HCT116 (cell line): ENCODE measurements around the gene CHD9NB. TPM values are rescaled to one million over a fixed set of nuclear protein-coding genes. Genes with fewer than 3 reads are reported as not detected.

Experiments
- ATAC-seq: fragments of 200-7000 bp; cut with Tn5 transposase; 2 replicates; pipeline ENCODE4 v1.9.1; 2020; ENCODE audit warnings: mild to moderate bottlenecking, moderate library complexity
- Bru-seq: library from RNA; stranded (reverse); fragments of 400-500 nt; gene quantifications from one replicate; lab custom pipeline; 2021; lab: Mats Ljungman, UMichigan
- BruChase-seq, 2 experiments: library from RNA; stranded (reverse); fragments of 400-500 nt; gene quantifications; one replicate each; lab custom pipeline; 2021; lab: Mats Ljungman, UMichigan
- BruUV-seq: library from RNA; stranded (reverse); fragments of 400-500 nt; replicated peaks from 2 replicates; lab custom pipeline; 2021; lab: Mats Ljungman, UMichigan
- CTCF ChIA-PET: fragments of 300-600 bp; sonication (Branson Sonifier 250); formaldehyde crosslinking; loops from one replicate; lab custom pipeline; 2021; ENCODE audit warnings: antibody characterized with exemption; lab: Charles Lee
- POLR2A ChIA-PET: fragments of 300-600, 350-600 bp; sonication (Branson Sonifier 250); formaldehyde crosslinking; loops from one replicate; lab custom pipeline; 2021; ENCODE audit warnings: antibody characterized with exemption; lab: Charles Lee
- RAD21 ChIA-PET, 2 experiments: fragments of 300-600 bp; sonication (Branson Sonifier 250); formaldehyde crosslinking; loops; one replicate each; lab custom pipeline; 2023; ENCODE audit warnings: low total read pairs in 2 of 2; ENCODE audit not compliant: uncharacterized antibody in 2 of 2, unreplicated experiment in 2 of 2, low non-redundant PET in 1 of 2; lab: Charles Lee
- DNase-seq: peaks from one replicate; pipeline ENCODE4 v3.0.0-alpha.2; 2010; ENCODE audit warnings: low read depth, low spot score
- H2AFZ ChIP-seq: fragments of 200-600 bp; shearing (Covaris generic), sonication (generic); 2 replicates; pipeline ENCODE4 v1.6.1; 2017; ENCODE audit warnings: low read depth, mixed run types, mixed read lengths, antibody characterized with exemption, low read length; ENCODE audit not compliant: poor library complexity, severe bottlenecking
- H3K27ac ChIP-seq: 2 replicates; pipeline ENCODE4 v1.5.1; 2012; ENCODE audit warnings: low read depth, low read length
- H3K27me3 ChIP-seq: fragments of 200-600 bp; sonication (generic); 2 replicates; pipeline ENCODE4 v1.6.1; 2016; ENCODE audit warnings: mixed run types, low read length, mixed read lengths; ENCODE audit not compliant: insufficient read depth
- H3K36me3 ChIP-seq, 2 experiments: fragments of 200-500 bp in 1 of 2; fragments of 200-600 bp in 1 of 2; sonication (Bioruptor generic) in 1 of 2; sonication (generic) in 1 of 2; 2 replicates each; pipeline versions ENCODE4 v1.5.1 to v1.6.1; 2014 to 2016; ENCODE audit warnings: low read length in 2 of 2, inconsistent platforms in 1 of 2, mixed read lengths in 1 of 2, mixed run types in 1 of 2; ENCODE audit not compliant: insufficient read depth in 2 of 2, control insufficient read depth in 1 of 2
- H3K4me1 ChIP-seq, 2 experiments: fragments of 200-600 bp in 1 of 2; sonication (generic) in 1 of 2; 2 replicates each; pipeline versions ENCODE4 v1.5.1 to v1.6.1; 2012 to 2017; ENCODE audit warnings: low read length in 2 of 2, inconsistent platforms in 1 of 2, mild to moderate bottlenecking in 1 of 2, mixed read lengths in 1 of 2, mixed run types in 1 of 2, moderate library complexity in 1 of 2; ENCODE audit not compliant: insufficient read depth in 2 of 2, control insufficient read depth in 1 of 2
- H3K4me2 ChIP-seq: fragments of 200-600 bp; sonication (generic); 2 replicates; pipeline ENCODE4 v1.6.1; 2017; ENCODE audit warnings: mixed run types, low read length, mixed read lengths
- H3K4me3 ChIP-seq, 2 experiments: fragments of 200-600 bp in 1 of 2; sonication (generic) in 1 of 2; replicated peaks in 1 of 2; 2 replicates each; pipeline ENCODE4 v1.5.1; 2011 to 2016; ENCODE audit warnings: low read length in 2 of 2, control low read depth in 1 of 2, low read depth in 1 of 2, mild to moderate bottlenecking in 1 of 2, mixed read lengths in 1 of 2, mixed run types in 1 of 2
- H3K79me2 ChIP-seq: fragments of 200-600 bp; sonication (generic); 2 replicates; pipeline ENCODE4 v1.6.1; 2017; ENCODE audit warnings: mild to moderate bottlenecking, mixed run types, low read length, moderate library complexity, mixed read lengths; ENCODE audit not compliant: insufficient read depth
- H3K9ac ChIP-seq: fragments of 200-600 bp; sonication (generic); 2 replicates; pipeline ENCODE4 v1.6.1; 2016; ENCODE audit warnings: low read length, mixed read lengths
- H3K9me2 ChIP-seq: fragments of 200-600 bp; sonication (generic), shearing (Covaris generic); 2 replicates; pipeline ENCODE4 v1.6.1; 2017; ENCODE audit warnings: mixed run types, mild to moderate bottlenecking, moderate library complexity; ENCODE audit not compliant: insufficient read depth
- H3K9me3 ChIP-seq, 2 experiments: fragments of 200-500 bp in 1 of 2; fragments of 200-600 bp in 1 of 2; sonication (Bioruptor generic) in 1 of 2; sonication (generic) in 1 of 2; 2 replicates each; pipeline ENCODE4 v1.6.1; 2014 to 2017; ENCODE audit warnings: low read length in 2 of 2, mixed read lengths in 2 of 2, inconsistent platforms in 1 of 2, low read depth in 1 of 2, mild to moderate bottlenecking in 1 of 2, mixed run types in 1 of 2, moderate library complexity in 1 of 2; ENCODE audit not compliant: control insufficient read depth in 1 of 2, insufficient read depth in 1 of 2
- H4K20me1 ChIP-seq: fragments of 200-600 bp; sonication (generic), shearing (Covaris generic); 2 replicates; pipeline ENCODE4 v1.6.1; 2017; ENCODE audit warnings: mixed run types, mild to moderate bottlenecking, moderate library complexity; ENCODE audit not compliant: insufficient read depth
- CEBPB ChIP-seq: IDR thresholded peaks from 2 replicates; pipeline ENCODE4 v1.6.1; 2012; ENCODE audit warnings: low read depth
- EZH2 ChIP-seq: fragments of 200-600 bp; sonication (generic); IDR thresholded peaks from 2 replicates; pipeline ENCODE4 v1.6.1; 2017; ENCODE audit warnings: antibody characterized with exemption, mixed run types
- POLR2A ChIP-seq: IDR thresholded peaks from 2 replicates; pipeline ENCODE4 v1.7.0; 2011; ENCODE audit warnings: borderline replicate concordance; ENCODE audit not compliant: insufficient read depth, insufficient read length; ENCODE audit errors: extremely low read depth
- POLR2AphosphoS5 ChIP-seq: IDR thresholded peaks from 2 replicates; pipeline ENCODE4 v1.6.1; 2011; ENCODE audit warnings: mild to moderate bottlenecking, low read depth, low read length, moderate library complexity
- SP1 ChIP-seq: IDR thresholded peaks from 2 replicates; pipeline ENCODE4 v1.6.1; 2012; ENCODE audit warnings: low read depth
- TCF7L2 ChIP-seq: IDR thresholded peaks from 2 replicates; pipeline ENCODE4 v1.7.0; 2011; ENCODE audit warnings: borderline replicate concordance, inconsistent platforms; ENCODE audit not compliant: insufficient read depth, insufficient read length; ENCODE audit errors: extremely low read depth
- intact Hi-C: fragments of 100-400 bp; cut with micrococcal nuclease; formaldehyde crosslinking; loops from 2 replicates; pipeline ENCODE4 v1.10.0; 2022
- long read RNA-seq: library from polyadenylated mRNA; unstranded; transcript quantifications from one replicate; pipeline ENCODE4 v2.0.0, GENCODE V29; 2021; ENCODE audit not compliant: unreplicated experiment
- polyA plus RNA-seq: library from polyadenylated mRNA; unstranded; fragments of >200 nt; gene quantifications from 2 replicates; pipeline ENCODE4 v1.2.1, GENCODE V29; 2012; ENCODE audit warnings: missing spikeins
- total RNA-seq: library from RNA; stranded (reverse); gene quantifications from one replicate; pipeline ENCODE4 v1.2.1, GENCODE V29; 2021; ENCODE audit not compliant: unreplicated experiment
- TF ChIP-seq, protein P1 (sequence below): IDR thresholded peaks from 2 replicates; pipeline ENCODE4 v1.6.1; 2012
- TF ChIP-seq, protein P2 (sequence below): IDR thresholded peaks from 2 replicates; pipeline ENCODE4 v1.6.1; 2012

CHD9NB gene
- 1.2 TPM for total RNA-seq
- polyA plus RNA-seq, result 0.85 and 1.3 TPM in 2 replicates
- Bru-seq, nascent RNA, result percentile 51 among the genes with signal in this experiment
- BruChase-seq, experiment 1, labeled RNA remaining after a 6-hour chase, result percentile 39 among the genes with signal in this experiment
- percentile 48 among the genes with signal in this experiment for BruChase-seq, experiment 2, labeled RNA remaining after a 2-hour chase
- long read RNA-seq, result 0 reads

DNA sequence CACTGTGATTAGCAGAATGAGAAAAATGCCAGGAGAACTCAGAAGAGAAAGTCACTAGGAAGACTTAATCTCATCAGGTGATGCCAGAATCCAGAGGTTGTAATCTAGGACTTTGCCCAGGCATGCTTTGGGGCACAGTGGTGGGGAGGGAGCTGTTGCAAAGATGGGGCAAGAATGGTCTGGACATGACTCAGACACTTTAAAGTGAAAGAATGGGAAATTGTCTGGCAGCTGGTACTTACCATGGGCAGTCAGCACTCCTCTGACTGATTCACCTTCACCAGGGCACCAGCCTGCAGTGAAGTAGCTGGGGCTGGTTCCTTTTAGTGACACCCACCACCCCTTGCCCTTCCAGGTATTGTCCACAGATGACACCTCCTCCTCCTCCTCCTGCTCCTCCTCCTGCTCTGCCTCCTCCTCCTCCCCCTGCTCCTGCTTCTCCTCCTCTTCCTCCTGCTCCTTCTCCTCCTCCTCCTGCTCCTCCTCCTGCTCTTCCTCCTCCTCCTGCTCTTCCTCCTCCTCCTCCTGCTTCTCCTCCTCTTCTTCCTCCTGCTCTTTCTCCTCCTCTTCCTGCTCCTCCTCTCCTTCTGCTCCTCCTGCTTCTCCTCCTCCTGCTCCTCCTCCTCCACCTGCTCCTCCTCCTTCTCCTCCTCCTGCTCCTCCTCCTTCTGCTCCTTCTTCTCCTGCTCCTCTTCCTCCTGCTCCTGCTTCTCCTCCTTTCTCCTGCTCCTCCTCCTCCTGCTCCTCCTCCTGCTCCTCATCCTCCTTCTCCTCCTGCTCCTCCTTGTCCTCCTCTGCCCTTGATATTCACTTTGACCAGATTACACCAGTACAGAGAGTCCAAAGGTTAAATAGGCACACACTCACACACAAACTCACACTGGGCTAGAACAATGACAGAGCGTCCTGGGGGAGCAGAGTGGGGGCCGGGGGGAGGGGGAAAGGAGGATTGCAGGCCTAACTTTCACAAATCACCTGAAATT is at the start of gene CHD9NB:
CHD9NB (minus strand) TSS at position 379 of the 983 bp plus-strand sequence. CDS start 8,739 bp downstream, outside the sequence.
- Histone ChIP-seq H3K9ac (peak within 1 kb of the TSS; percentile 39), H3K4me2 (peak within 1 kb of the TSS; percentile 77), H3K79me2 (peaks cover 30% of the 10 kb centered on the region), H3K27me3 (no peaks in the 10 kb centered on the region), H3K9me2 (no peaks in the 10 kb centered on the region), H3K4me3 (peak within 1 kb of the TSS; percentile 52 to 58), H3K9me3 (no peaks in the 10 kb centered on the region), H3K36me3 (no peaks in the 10 kb centered on the region; a peak in 1 of 4 replicates), H2AFZ (no peak within 1 kb of the TSS)
- BruUV-seq, result no TSS peak
- ChIA-PET RAD21 (no interaction called here), POLR2A (no interaction called here), CTCF (no interaction called here)
- peak; percentile 73 for DNase-seq
- ATAC-seq, result peak; percentile 68
- TF ChIP-seq SP1 (peak; percentile 43), POLR2A (peak; percentile 51), TCF7L2 (no peak), CEBPB (0 out of 2 replicates have a peak, but pooled peaks have one; percentile 49), POLR2AphosphoS5 (peak; percentile 85), EZH2 (no peak)
- TF ChIP-seq, protein P1, sequence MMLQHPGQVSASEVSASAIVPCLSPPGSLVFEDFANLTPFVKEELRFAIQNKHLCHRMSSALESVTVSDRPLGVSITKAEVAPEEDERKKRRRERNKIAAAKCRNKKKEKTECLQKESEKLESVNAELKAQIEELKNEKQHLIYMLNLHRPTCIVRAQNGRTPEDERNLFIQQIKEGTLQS, result no peak
- TF ChIP-seq, protein P2, sequence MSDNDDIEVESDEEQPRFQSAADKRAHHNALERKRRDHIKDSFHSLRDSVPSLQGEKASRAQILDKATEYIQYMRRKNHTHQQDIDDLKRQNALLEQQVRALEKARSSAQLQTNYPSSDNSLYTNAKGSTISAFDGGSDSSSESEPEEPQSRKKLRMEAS, result peak; percentile 48; the same call in 1 of the 2 replicates
- TF ChIP-seq, all 23 proteins: peak for 5
- peak within 1 kb of the TSS; percentile 78 for H3K27ac ChIP-seq
- intact Hi-C loops, result loop anchor here (5.0 kb wide), 1 partner anchor 449 kb away; the partner anchor contains the start of gene AKTIP
- H3K4me1 ChIP-seq, result peaks cover 13 to 45% of the 10 kb centered on the region in 2 experiments
- H4K20me1 ChIP-seq, result no peaks in the 10 kb centered on the region
